Lower lobe of right lung (tissue), 2 donors: Measurements from ENCODE around the gene PGM2. TPM values are rescaled to one million over a fixed set of nuclear protein-coding genes. Genes with fewer than 3 reads are reported as not detected.
A peak's percentile ranks its signal among the peaks of the same experiment; 100 is the strongest.

ENCODE experiments used
- ATAC-seq, 2 donors: fragments of 200-7000 bp; cut with Tn5 transposase; one replicate each; pipeline ENCODE4 v1.9.1; 2020 to 2022; ENCODE audit warnings: mild to moderate bottlenecking in 2 of 2, moderate library complexity in 2 of 2
- DNase-seq: peaks from one replicate; pipeline ENCODE4 v3.0.0-alpha.2; 2020
- H3K27ac ChIP-seq: fragments of 200-600 bp; one replicate; pipeline ENCODE4 v1.8.0; 2022
- H3K27me3 ChIP-seq: fragments of 200-600 bp; one replicate; pipeline ENCODE4 v1.8.0; 2022; ENCODE audit warnings: low read depth
- H3K36me3 ChIP-seq: fragments of 200-600 bp; one replicate; pipeline ENCODE4 v1.8.0; 2022; ENCODE audit warnings: mild to moderate bottlenecking
- H3K4me1 ChIP-seq: fragments of 200-600 bp; one replicate; pipeline ENCODE4 v1.8.0; 2022
- H3K4me3 ChIP-seq: fragments of 200-600 bp; one replicate; pipeline ENCODE4 v1.8.0; 2022; ENCODE audit warnings: mild to moderate bottlenecking
- H3K9me3 ChIP-seq: fragments of 200-600 bp; one replicate; pipeline ENCODE4 v1.8.0; 2022
- intact Hi-C: fragments of 100-400 bp; cut with DNase I; formaldehyde crosslinking; loops from one replicate; pipeline ENCODE4 v1.11.0; 2022
- total RNA-seq: library from RNA; stranded (reverse); fragmentation: NEBNext Ultra II Directional; extraction: Animal tissue kit (Norgen Biotek cat#: 25700); gene quantifications from one replicate; pipeline ENCODE4 v1.2.1, GENCODE V29; 2021
- TF ChIP-seq, protein P1 (sequence below): fragments of 200-600 bp; IDR thresholded peaks from one replicate; pipeline ENCODE4 v1.8.0; 2022; ENCODE audit warnings: antibody characterized with exemption, mild to moderate bottlenecking
- donor health status: DM: no; HTN: yes; CAD: no; lungs with severe emphysema.

PGM2 gene
- total RNA-seq, 1 donor from 2014 or later = 28.7 TPM

- DNase-seq (peak; percentile 71), ATAC-seq (peak; percentile 72 to 74)
- intact Hi-C loops = no loop called here
- Histone ChIP-seq H3K9me3 (no peaks in the 10 kb centered on the region), H3K4me1 (peaks cover 31% of the 10 kb centered on the region), H3K36me3 (no peaks in the 10 kb centered on the region), H3K27me3 (no peaks in the 10 kb centered on the region), H3K27ac (peak within 1 kb of the TSS; percentile 84), H3K4me3 (peak within 1 kb of the TSS; percentile 87)
- TF ChIP-seq, protein P1, sequence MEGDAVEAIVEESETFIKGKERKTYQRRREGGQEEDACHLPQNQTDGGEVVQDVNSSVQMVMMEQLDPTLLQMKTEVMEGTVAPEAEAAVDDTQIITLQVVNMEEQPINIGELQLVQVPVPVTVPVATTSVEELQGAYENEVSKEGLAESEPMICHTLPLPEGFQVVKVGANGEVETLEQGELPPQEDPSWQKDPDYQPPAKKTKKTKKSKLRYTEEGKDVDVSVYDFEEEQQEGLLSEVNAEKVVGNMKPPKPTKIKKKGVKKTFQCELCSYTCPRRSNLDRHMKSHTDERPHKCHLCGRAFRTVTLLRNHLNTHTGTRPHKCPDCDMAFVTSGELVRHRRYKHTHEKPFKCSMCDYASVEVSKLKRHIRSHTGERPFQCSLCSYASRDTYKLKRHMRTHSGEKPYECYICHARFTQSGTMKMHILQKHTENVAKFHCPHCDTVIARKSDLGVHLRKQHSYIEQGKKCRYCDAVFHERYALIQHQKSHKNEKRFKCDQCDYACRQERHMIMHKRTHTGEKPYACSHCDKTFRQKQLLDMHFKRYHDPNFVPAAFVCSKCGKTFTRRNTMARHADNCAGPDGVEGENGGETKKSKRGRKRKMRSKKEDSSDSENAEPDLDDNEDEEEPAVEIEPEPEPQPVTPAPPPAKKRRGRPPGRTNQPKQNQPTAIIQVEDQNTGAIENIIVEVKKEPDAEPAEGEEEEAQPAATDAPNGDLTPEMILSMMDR = no peak
Observed at GRCh38 chr4:37890801-37891259, 64.3 kb downstream of the PGM2 start, which contains the start of gene TBC1D1. TBC1D1 (plus strand) TSS chr4:37891084; CDS start chr4:37902096, 11,012 bp downstream.

- Histone ChIP-seq H3K4me3 (peak overlapping the region; percentile 87), H3K27me3 (no peaks in the 10 kb centered on the region), H3K27ac (peak overlapping the region; percentile 84), H3K4me1 (peaks cover 29% of the 10 kb centered on the region), H3K36me3 (no peaks in the 10 kb centered on the region), H3K9me3 (no peaks in the 10 kb centered on the region)
- TF ChIP-seq, protein P1 = peak; percentile 14
- ATAC-seq (peak; percentile 60 to 68), DNase-seq (peak; percentile 57)
- intact Hi-C loops = no loop called here
Observed at GRCh38 chr4:37891260-37892159, 65.0 kb downstream of the PGM2 start.

DNA sequence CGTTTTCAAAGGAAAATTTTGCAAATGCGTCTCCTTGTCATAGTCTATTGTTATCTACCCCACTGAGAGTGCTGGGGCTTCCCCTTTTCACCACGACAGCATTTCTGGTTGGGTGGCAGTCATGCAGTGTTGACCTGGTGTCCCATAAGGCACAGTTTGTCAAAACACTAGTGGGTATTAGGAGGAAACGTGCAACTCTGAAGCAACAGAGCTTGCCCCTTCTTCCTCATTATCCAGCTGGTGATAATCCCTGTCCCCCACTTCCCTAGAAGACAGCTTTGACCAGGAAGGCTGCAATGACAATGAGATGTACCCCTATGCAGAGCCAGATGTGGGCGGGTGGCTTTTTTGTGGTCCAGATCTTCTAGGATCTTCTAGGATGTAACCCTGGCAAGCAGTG, 66.2 kb downstream of the PGM2 start:
- Histone ChIP-seq H3K9me3 (no peaks in the 10 kb centered on the region), H3K36me3 (no peaks in the 10 kb centered on the region), H3K4me1 (peaks cover 29% of the 10 kb centered on the region), H3K27ac (no peak overlapping the region), H3K27me3 (no peaks in the 10 kb centered on the region), H3K4me3 (peak overlapping the region; percentile 87)
- TF ChIP-seq, protein P1 = no peak
- intact Hi-C loops = no loop called here
- DNase-seq (peak; percentile 54), ATAC-seq (peak; percentile 29 to 46)

DNA sequence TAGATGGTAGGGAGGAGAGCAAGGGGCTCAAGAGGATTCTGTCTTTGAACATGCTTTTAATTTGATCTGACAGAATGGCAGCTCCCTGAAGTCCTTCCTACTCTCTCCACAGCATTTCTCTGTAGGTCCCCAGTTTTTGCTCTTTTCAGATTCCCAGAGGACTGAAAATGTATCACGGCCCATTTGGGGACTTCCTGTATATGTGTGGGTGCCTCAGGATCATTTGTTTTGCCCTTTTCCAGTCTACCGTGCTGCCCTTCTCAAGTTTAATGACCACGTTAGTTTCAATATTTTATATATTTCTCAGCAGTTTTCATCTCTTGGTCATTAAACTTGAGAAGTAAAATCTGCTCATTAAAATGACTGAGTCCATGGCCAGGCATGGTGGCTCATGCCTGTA, 66.7 kb downstream of the PGM2 start:
- no peak for DNase-seq
- H3K27ac ChIP-seq = no peak overlapping the region
- intact Hi-C loops = no loop called here
- TF ChIP-seq, protein P1 = no peak
- H3K4me1 ChIP-seq = peaks cover 29% of the 10 kb centered on the region
- no peaks in the 10 kb centered on the region for H3K36me3 ChIP-seq
- no peaks in the 10 kb centered on the region for H3K27me3 ChIP-seq
- H3K4me3 ChIP-seq = no peak overlapping the region
- ATAC-seq = no peak
- H3K9me3 ChIP-seq = no peaks in the 10 kb centered on the region

- Histone ChIP-seq H3K4me3 (no peak overlapping the region), H3K4me1 (peaks cover 22% of the 10 kb centered on the region), H3K36me3 (no peaks in the 10 kb centered on the region), H3K9me3 (no peaks in the 10 kb centered on the region), H3K27me3 (no peaks in the 10 kb centered on the region), H3K27ac (no peak overlapping the region)
- TF ChIP-seq, protein P1 = no peak
- intact Hi-C loops = no loop called here
- ATAC-seq = no peak
- DNase-seq = no peak
Observed at GRCh38 chr4:37895271-37895670, 68.8 kb downstream of the PGM2 start.
